ENCODE data around the gene NFKBIB.

Gene NFKBIB

DNA sequence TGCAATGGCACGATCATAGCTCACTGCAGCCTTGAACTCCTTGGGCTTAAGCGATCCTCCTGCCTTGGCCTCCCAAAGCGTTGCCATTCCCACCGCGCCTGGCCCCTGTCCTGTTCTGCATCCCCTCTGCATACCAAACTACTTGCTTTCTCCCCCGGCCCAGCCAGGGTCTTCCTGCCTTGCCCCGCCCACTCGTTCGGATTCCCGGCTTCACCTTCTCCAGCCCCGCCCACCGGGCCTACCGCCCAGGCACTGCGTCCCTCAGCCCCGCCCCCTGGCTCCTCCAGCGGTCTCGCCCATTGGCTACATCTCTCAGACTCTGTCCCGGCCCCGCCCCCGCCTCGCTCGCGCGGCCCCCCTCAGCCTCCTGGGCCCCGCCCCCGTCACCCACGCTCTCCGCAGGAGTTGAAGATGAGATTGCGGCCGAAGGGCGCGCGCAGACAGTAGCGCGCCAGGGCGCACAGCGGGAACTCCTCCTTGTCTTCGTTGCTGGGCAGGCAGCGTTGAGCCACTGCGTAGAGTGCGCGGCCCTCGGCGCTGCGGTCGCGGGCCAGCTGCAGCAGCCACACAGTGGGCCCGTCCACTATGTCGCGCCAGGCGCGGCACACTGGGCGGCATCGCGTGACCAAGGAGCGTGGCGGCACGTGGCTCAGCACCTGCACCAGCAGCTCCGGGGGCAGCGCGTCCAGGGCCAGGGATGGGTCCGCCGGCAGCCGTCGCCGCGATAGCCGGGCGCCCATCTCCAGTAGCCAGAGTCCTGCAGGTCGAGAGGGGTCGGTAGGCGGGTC, 50.0 kb downstream of the NFKBIB start:
- TF ChIP-seq POLR2AphosphoS5 (IDR thresholded peaks at IDR 0.05; ENCODE audit: low read depth, low read length) (no peak), SIN3A (IDR thresholded peaks at IDR 0.05; ENCODE audit: borderline replicate concordance, insufficient read depth, low read length) (no peak), TAF1 (IDR thresholded peaks at IDR 0.05; ENCODE audit: borderline replicate concordance, insufficient read depth, low read length) (no peak), FOXP2 (optimal IDR thresholded peaks at IDR 0.05; ENCODE audit: borderline replicate concordance, extremely low read depth, extremely low read length, insufficient read depth) (no peak)
- TF ChIP-seq, protein P1, sequence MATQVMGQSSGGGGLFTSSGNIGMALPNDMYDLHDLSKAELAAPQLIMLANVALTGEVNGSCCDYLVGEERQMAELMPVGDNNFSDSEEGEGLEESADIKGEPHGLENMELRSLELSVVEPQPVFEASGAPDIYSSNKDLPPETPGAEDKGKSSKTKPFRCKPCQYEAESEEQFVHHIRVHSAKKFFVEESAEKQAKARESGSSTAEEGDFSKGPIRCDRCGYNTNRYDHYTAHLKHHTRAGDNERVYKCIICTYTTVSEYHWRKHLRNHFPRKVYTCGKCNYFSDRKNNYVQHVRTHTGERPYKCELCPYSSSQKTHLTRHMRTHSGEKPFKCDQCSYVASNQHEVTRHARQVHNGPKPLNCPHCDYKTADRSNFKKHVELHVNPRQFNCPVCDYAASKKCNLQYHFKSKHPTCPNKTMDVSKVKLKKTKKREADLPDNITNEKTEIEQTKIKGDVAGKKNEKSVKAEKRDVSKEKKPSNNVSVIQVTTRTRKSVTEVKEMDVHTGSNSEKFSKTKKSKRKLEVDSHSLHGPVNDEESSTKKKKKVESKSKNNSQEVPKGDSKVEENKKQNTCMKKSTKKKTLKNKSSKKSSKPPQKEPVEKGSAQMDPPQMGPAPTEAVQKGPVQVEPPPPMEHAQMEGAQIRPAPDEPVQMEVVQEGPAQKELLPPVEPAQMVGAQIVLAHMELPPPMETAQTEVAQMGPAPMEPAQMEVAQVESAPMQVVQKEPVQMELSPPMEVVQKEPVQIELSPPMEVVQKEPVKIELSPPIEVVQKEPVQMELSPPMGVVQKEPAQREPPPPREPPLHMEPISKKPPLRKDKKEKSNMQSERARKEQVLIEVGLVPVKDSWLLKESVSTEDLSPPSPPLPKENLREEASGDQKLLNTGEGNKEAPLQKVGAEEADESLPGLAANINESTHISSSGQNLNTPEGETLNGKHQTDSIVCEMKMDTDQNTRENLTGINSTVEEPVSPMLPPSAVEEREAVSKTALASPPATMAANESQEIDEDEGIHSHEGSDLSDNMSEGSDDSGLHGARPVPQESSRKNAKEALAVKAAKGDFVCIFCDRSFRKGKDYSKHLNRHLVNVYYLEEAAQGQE (IDR thresholded peaks at IDR 0.05; ENCODE audit: insufficient read depth in 1 of 2, low read depth in 2 of 2, low read length in 2 of 2) = no peak

DNA sequence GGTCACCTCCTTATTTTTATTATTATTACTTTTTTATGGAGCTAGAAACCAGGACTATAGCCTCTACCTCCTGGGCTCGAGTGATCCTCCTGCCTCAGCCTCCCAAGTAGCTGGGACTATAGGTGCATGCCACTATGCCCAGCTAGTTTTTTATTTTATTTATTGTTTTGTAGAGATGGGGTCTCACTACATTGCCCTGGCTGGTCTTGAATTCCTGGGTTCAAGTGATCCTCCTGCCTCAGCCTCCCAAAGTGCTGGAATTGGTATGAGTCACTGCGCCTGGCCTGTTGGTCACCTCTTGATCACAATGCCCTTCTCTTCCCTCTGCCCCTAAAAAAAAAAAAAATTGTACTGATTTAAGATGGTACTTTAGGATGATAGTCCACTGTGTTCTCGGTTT, 51.4 kb downstream of the NFKBIB start:
- TF ChIP-seq, protein P1 (IDR thresholded peaks at IDR 0.05; ENCODE audit: insufficient read depth in 1 of 2, low read depth in 2 of 2, low read length in 2 of 2) = no peak

DNA sequence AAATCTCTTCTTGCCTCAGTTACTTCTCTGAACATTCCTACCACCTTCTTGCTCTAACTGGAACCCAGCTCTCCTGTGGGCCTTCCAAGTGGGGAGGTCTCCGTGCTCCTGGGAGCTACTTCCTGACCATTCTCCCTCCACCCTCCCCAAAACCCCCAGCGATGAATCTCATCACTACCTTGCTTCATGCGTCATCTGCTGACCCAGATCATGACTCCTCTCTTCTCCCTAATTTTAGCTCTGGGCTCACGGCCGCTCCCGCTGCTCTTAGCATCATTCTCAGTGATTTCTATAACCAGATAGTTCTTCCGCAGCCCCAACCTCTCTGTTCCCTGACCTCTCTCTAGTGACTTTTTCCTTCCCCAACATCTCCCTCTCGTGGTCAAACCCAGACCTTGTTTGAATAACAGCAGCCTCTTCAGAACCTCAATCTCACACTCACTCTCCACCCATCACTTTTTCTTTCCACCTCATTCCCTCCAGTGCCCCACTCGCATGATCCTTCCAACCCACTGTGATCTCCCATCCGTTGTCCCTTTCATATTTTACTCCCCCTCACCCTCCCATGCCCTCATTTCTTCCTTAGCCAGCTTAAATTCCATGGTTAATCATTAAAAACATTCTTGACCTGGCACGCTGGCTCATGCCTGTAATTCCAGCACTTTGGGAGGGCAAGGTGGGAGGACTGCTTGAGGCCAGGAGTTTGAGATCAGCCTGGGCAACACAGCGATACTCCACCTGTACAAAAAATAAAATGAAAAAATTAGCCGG, 52.8 kb downstream of the NFKBIB start:
- TF ChIP-seq TAF1 (IDR thresholded peaks at IDR 0.05; ENCODE audit: borderline replicate concordance, insufficient read depth, low read length) (no peak), FOXP2 (optimal IDR thresholded peaks at IDR 0.05; ENCODE audit: borderline replicate concordance, extremely low read depth, extremely low read length, insufficient read depth) (no peak)

DNA sequence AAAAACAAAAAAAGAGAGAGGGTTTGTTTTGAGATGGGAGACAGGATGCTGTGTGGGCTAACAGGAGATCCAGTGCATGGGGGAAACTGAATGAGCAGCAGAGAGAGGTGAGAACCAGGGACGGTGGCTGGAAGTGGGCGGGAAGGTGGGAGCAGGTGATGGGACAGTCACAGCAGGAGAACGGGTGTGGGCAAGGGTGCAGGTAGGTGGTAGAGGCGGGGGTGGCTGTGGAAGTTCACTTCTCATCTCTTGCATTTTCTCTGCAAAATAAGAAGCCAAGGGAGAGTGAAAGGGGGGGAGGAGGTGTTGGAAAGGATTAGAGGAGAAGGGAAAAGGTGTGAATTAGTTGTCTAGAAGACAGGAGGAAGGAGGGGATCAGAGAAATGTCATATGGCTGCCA, 53.9 kb downstream of the NFKBIB start:
- TF ChIP-seq SIN3A (IDR thresholded peaks at IDR 0.05; ENCODE audit: borderline replicate concordance, insufficient read depth, low read length) (no peak), FOXP2 (optimal IDR thresholded peaks at IDR 0.05; ENCODE audit: borderline replicate concordance, extremely low read depth, extremely low read length, insufficient read depth) (no peak), POLR2AphosphoS5 (IDR thresholded peaks at IDR 0.05; ENCODE audit: low read depth, low read length) (no peak), TAF1 (IDR thresholded peaks at IDR 0.05; ENCODE audit: borderline replicate concordance, insufficient read depth, low read length) (no peak)
- TF ChIP-seq, protein P1 (IDR thresholded peaks at IDR 0.05; ENCODE audit: insufficient read depth in 1 of 2, low read depth in 2 of 2, low read length in 2 of 2) = no peak

DNA sequence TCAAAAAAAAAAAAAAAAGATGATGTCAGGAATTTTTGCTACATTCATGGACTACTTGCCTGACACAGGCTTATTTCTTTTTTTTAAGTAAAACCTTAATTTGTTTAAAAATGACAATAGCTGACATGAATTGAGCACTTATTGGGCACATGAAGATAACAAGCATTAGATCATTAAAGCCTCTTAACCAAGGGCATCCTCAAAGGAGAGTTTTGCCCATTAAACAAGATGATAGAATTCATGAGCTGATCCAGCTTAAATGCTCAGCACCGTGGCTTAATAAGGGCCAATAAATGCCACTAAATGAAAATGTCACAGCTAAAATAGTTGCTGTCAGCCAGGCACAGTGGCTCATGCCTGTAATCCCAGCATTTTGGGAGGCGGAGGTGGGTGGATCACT, 56.5 kb downstream of the NFKBIB start:
- TF ChIP-seq TAF1 (IDR thresholded peaks at IDR 0.05; ENCODE audit: borderline replicate concordance, insufficient read depth, low read length) (no peak), POLR2AphosphoS5 (IDR thresholded peaks at IDR 0.05; ENCODE audit: low read depth, low read length) (no peak), SIN3A (IDR thresholded peaks at IDR 0.05; ENCODE audit: borderline replicate concordance, insufficient read depth, low read length) (no peak), FOXP2 (optimal IDR thresholded peaks at IDR 0.05; ENCODE audit: borderline replicate concordance, extremely low read depth, extremely low read length, insufficient read depth) (no peak)
- TF ChIP-seq, protein P1 (IDR thresholded peaks at IDR 0.05; ENCODE audit: insufficient read depth in 1 of 2, low read depth in 2 of 2, low read length in 2 of 2) = no peak
